Natural killer cell (primary cell): ENCODE measurements around the gene LIMS2. TPM values are rescaled to one million over a fixed set of nuclear protein-coding genes. Genes with fewer than 3 reads are reported as not detected.

Source experiments
- ATAC-seq, 3 donors: fragments of 150-1000 bp in 2 of 3; fragments of 200-7000 bp in 1 of 3; cut with Tn5 transposase; 1 replicate in 1 of 3; 2 replicates in 2 of 3; pipeline ENCODE4 v1.10.0; 2021; ENCODE audit warnings: mild to moderate bottlenecking in 2 of 3, moderate library complexity in 2 of 3
- DNase-seq, 2 donors: peaks; one replicate each; pipeline versions ENCODE4 v3.0.0 to v3.0.0-alpha.2; 2013 to 2021; ENCODE audit warnings: mixed read lengths in 1 of 2
- H3K27ac ChIP-seq: one replicate; pipeline ENCODE4 v1.5.1; 2013; ENCODE audit warnings: mild to moderate bottlenecking, low read length
- H3K27me3 ChIP-seq: one replicate; pipeline ENCODE4 v1.6.1; 2013; ENCODE audit warnings: low read length; ENCODE audit not compliant: control insufficient read depth, insufficient read depth
- H3K36me3 ChIP-seq: one replicate; pipeline ENCODE4 v1.6.1; 2013; ENCODE audit warnings: low read length; ENCODE audit not compliant: control insufficient read depth, insufficient read depth
- H3K4me1 ChIP-seq: one replicate; pipeline ENCODE4 v1.6.1; 2013; ENCODE audit warnings: low read length; ENCODE audit not compliant: control insufficient read depth, insufficient read depth
- H3K4me3 ChIP-seq: one replicate; pipeline ENCODE4 v1.5.1; 2013; ENCODE audit warnings: low read length
- H3K9me3 ChIP-seq: one replicate; pipeline ENCODE4 v1.6.1; 2013; ENCODE audit warnings: low read length; ENCODE audit not compliant: control insufficient read depth, insufficient read depth
- H3K27ac Mint-ChIP-seq, 2 donors: one replicate each; pipeline ENCODE4 v1.8.0; 2022; ENCODE audit warnings: mild to moderate bottlenecking in 2 of 2, mixed read lengths in 2 of 2, moderate library complexity in 1 of 2
- H3K27me3 Mint-ChIP-seq, 2 donors: one replicate each; pipeline ENCODE4 v1.8.0; 2022; ENCODE audit warnings: low read depth in 2 of 2, mixed read lengths in 2 of 2
- H3K36me3 Mint-ChIP-seq: one replicate; pipeline ENCODE4 v1.8.0; 2022; ENCODE audit warnings: mixed read lengths
- H3K4me1 Mint-ChIP-seq, 2 donors: one replicate each; pipeline ENCODE4 v1.8.0; 2022; ENCODE audit warnings: mixed read lengths in 2 of 2
- H3K4me3 Mint-ChIP-seq: one replicate; pipeline ENCODE4 v1.8.0; 2022; ENCODE audit warnings: mild to moderate bottlenecking, moderate library complexity, mixed read lengths
- H3K9me3 Mint-ChIP-seq, 2 donors: one replicate each; pipeline ENCODE4 v1.8.0; 2022; ENCODE audit warnings: mixed read lengths in 2 of 2
- WGBS: methylation state at CpG from one replicate; pipeline ENCODE4 v1.1.7; 2013; ENCODE audit warnings: missing lambda C conversion rate; ENCODE audit not compliant: insufficient coverage; 5-methylcytosine and 5-hydroxymethylcytosine counted together
- intact Hi-C: fragments of 100-400 bp; cut with micrococcal nuclease; formaldehyde crosslinking; loops from one replicate; pipeline ENCODE4 v1.14.2; 2022
- total RNA-seq, 4 donors: library from RNA; stranded (reverse); fragments of 120-200 nt in 1 of 4; gene quantifications; one replicate each; pipeline versions ENCODE4 v1.2.3 to v1.2.4, GENCODE V29; 2013 to 2022
- TF ChIP-seq, protein P1 (sequence below): fragments of 200-600 bp; IDR thresholded peaks from one replicate; pipeline ENCODE4 v1.8.0; 2022; ENCODE audit warnings: antibody characterized with exemption

The LIMS2 gene
- total RNA-seq, 3 donors from 2014 or later (not counting 1 experiment from before 2014, with no cell fraction given), result 0.15 to 0.16 TPM; not detected in 1

GRCh38 chr2:127715778-127716449, 40.6 kb upstream of the LIMS2 start:
- Mint-ChIP-seq H3K9me3 (no peaks in the 10 kb centered on the region), H3K36me3 (no peaks in the 10 kb centered on the region), H3K27ac (no peak overlapping the region), H3K27me3 (no peaks in the 10 kb centered on the region), H3K4me3 (no peak overlapping the region), H3K4me1 (no peaks in the 10 kb centered on the region)
- H3K27ac ChIP-seq, result no peak overlapping the region
- WGBS, result 98% methylated on average over 14 of the region's 14 CpGs
- H3K27me3 ChIP-seq, result no peaks in the 10 kb centered on the region
- ATAC-seq (no peak), DNase-seq (no peak)
- H3K9me3 ChIP-seq, result no peaks in the 10 kb centered on the region
- no peak overlapping the region for H3K4me3 ChIP-seq
- intact Hi-C loops, result no loop called here
- H3K4me1 ChIP-seq, result no peaks in the 10 kb centered on the region
- peaks cover 38% of the 10 kb centered on the region for H3K36me3 ChIP-seq
- TF ChIP-seq, protein P1, sequence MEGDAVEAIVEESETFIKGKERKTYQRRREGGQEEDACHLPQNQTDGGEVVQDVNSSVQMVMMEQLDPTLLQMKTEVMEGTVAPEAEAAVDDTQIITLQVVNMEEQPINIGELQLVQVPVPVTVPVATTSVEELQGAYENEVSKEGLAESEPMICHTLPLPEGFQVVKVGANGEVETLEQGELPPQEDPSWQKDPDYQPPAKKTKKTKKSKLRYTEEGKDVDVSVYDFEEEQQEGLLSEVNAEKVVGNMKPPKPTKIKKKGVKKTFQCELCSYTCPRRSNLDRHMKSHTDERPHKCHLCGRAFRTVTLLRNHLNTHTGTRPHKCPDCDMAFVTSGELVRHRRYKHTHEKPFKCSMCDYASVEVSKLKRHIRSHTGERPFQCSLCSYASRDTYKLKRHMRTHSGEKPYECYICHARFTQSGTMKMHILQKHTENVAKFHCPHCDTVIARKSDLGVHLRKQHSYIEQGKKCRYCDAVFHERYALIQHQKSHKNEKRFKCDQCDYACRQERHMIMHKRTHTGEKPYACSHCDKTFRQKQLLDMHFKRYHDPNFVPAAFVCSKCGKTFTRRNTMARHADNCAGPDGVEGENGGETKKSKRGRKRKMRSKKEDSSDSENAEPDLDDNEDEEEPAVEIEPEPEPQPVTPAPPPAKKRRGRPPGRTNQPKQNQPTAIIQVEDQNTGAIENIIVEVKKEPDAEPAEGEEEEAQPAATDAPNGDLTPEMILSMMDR, result no peak

DNA sequence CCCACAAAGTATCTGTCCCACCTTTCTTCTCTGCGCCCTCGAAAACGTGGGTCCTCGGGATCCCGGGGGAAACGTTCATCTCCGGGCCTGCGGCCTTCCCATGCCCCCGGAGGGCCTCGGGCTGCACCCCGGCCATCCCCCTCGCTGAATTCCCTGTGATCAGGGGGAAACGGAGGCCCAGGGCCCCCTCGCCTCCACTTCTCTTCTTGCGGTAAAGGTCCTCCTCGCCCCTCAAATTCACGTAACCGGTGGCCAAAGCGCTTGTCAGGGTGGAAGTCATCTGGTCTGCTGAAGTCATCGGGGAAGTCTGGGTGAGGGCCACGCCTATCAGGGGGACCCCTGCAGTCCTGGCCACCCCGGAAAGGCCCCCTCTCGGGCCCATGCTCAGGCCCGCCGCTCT, 38.2 kb upstream of the LIMS2 start:
- intact Hi-C loops, result no loop called here
- TF ChIP-seq, protein P1, result no peak
- no peaks in the 10 kb centered on the region for H3K4me1 Mint-ChIP-seq
- H3K27me3 Mint-ChIP-seq, result no peaks in the 10 kb centered on the region
- DNase-seq (no peak), ATAC-seq (no peak)
- Histone ChIP-seq H3K9me3 (no peaks in the 10 kb centered on the region), H3K27me3 (no peaks in the 10 kb centered on the region), H3K36me3 (peaks cover 28% of the 10 kb centered on the region), H3K4me3 (no peak overlapping the region), H3K27ac (no peak overlapping the region), H3K4me1 (no peaks in the 10 kb centered on the region)
- no peak overlapping the region for H3K4me3 Mint-ChIP-seq
- no peaks in the 10 kb centered on the region for H3K9me3 Mint-ChIP-seq
- no peaks in the 10 kb centered on the region for H3K36me3 Mint-ChIP-seq
- H3K27ac Mint-ChIP-seq, result no peak overlapping the region
- 96% methylated on average over 25 of the region's 25 CpGs for WGBS

DNA sequence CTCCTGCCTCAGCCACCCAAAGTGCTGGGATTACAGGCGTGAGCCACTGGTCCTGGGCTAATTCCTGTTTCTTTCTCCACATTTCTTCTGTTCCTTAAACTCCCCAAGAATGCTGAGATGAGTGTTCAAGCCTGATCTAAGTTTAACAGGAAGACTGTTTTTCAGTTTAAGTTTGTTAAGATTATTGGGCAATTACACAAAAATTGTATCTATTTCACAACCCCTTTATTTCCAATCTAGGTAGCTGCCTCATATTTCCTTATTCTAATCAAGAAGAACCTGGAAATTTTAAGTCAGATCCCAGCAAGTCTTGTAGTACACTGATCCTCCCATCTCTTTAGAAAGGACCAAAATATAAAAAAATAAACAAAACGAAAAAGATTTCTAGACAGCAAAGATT, 37.7 kb upstream of the LIMS2 start:
- Mint-ChIP-seq H3K9me3 (no peaks in the 10 kb centered on the region), H3K4me1 (no peaks in the 10 kb centered on the region), H3K27me3 (no peaks in the 10 kb centered on the region), H3K27ac (no peak overlapping the region), H3K36me3 (no peaks in the 10 kb centered on the region), H3K4me3 (no peak overlapping the region)
- intact Hi-C loops, result no loop called here
- 90% methylated on average over 2 of the region's 2 CpGs for WGBS
- Histone ChIP-seq H3K27me3 (no peaks in the 10 kb centered on the region), H3K36me3 (peaks cover 28% of the 10 kb centered on the region), H3K4me3 (no peak overlapping the region), H3K27ac (no peak overlapping the region), H3K9me3 (no peaks in the 10 kb centered on the region), H3K4me1 (no peaks in the 10 kb centered on the region)
- DNase-seq (no peak), ATAC-seq (no peak)
- TF ChIP-seq, protein P1, result no peak

DNA sequence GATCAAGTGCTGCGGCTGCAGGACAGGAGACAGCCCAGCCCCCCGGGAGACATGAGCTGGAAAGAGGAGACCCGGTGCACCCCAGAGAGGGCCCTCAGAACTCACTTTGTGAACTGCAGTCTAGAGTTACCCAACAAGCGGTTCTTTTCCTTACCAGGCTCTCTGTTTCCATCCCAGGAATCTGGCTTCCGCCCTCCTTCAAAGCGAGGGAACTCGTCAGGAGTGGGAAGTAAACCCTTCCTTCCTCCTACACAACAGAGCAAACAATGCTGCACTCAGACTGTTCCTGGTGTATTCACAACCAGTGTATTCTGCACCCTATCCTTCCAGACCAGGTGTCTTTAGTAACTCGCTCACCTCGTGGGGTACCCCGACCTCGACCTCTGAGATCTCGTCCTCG, 34.0 kb upstream of the LIMS2 start:
- no peaks in the 10 kb centered on the region for H3K9me3 ChIP-seq
- 97% methylated on average over 13 of the region's 13 CpGs for WGBS
- TF ChIP-seq, protein P1, result no peak
- Mint-ChIP-seq H3K4me3 (no peak overlapping the region), H3K27me3 (no peaks in the 10 kb centered on the region), H3K36me3 (no peaks in the 10 kb centered on the region), H3K9me3 (no peaks in the 10 kb centered on the region), H3K4me1 (peaks cover 13 to 16% of the 10 kb centered on the region in 2 donors), H3K27ac (no peak overlapping the region)
- no peak for ATAC-seq
- peaks cover 4% of the 10 kb centered on the region for H3K4me1 ChIP-seq
- intact Hi-C loops, result no loop called here
- DNase-seq, result no peak
- H3K27ac ChIP-seq, result no peak overlapping the region
- no peak overlapping the region for H3K4me3 ChIP-seq
- peaks cover 38% of the 10 kb centered on the region for H3K36me3 ChIP-seq
- H3K27me3 ChIP-seq, result no peaks in the 10 kb centered on the region
